SK-N-MC (cell line): ENCODE data around the gene MAGI1.

ENCODE experiments used
- DNase-seq: peaks from one replicate; pipeline ENCODE4 v3.0.0-alpha.2; 2011; ENCODE audit warnings: low read depth, low spot score
- H3K27ac ChIP-seq: fragments of 200-600 bp; sonication (generic); 2 replicates; pipeline ENCODE4 v1.5.1; 2016; ENCODE audit warnings: mixed run types
- H3K36me3 ChIP-seq: fragments of 200-600 bp; sonication (generic); 2 replicates; pipeline ENCODE4 v1.6.1; 2017; ENCODE audit warnings: antibody characterized with exemption, low read length, mixed read lengths; ENCODE audit not compliant: insufficient read depth
- H3K4me3 ChIP-seq: fragments of 200-600 bp; sonication (generic); 2 replicates; pipeline ENCODE4 v1.5.1; 2016
- H3K9ac ChIP-seq: fragments of 200-600 bp; sonication (generic); 2 replicates; pipeline ENCODE4 v1.8.0; 2017; ENCODE audit warnings: mixed run types, mixed read lengths; ENCODE audit not compliant: insufficient read length
- H3K9me3 ChIP-seq: fragments of 200-600 bp; sonication (generic); 2 replicates; pipeline ENCODE4 v1.6.1; 2017; ENCODE audit warnings: low read depth, mild to moderate bottlenecking, antibody characterized with exemption, low read length, moderate library complexity, mixed read lengths
- EZH2 ChIP-seq: fragments of 200-600 bp; sonication (generic); IDR thresholded peaks from one replicate; pipeline ENCODE4 v1.6.1; 2017; ENCODE audit warnings: antibody characterized with exemption
- FOXP2 ChIP-seq: optimal IDR thresholded peaks from 2 replicates; pipeline ENCODE3; 2011; ENCODE audit warnings: mild to moderate bottlenecking, moderate library complexity; ENCODE audit not compliant: insufficient read depth; ENCODE audit errors: extremely low read length, control extremely low read depth
- POLR2AphosphoS5 ChIP-seq: IDR thresholded peaks from 2 replicates; pipeline ENCODE4 v1.6.1; 2012; ENCODE audit warnings: mild to moderate bottlenecking, low read depth, low read length, borderline replicate concordance

MAGI1 gene

DNA sequence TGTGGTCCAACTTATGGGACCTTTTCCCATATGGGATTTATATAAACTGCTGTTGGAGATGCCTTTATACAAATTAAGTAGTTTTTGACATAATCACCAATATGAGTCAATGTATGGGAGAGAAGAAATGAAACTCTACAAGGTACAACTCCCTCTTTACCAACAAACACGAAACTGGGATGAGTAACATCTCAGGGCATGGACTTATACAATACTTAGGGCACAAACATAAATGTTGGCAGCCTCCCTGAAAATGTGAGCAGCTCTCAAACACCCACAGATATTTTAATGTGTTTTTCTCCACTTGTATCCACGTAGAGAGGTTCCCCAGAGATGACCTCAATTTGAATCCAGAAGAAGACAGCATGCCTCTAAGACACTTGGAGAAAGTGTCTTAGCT, 161.6 kb downstream of the MAGI1 start:
- Histone ChIP-seq H3K27ac (no peak overlapping the region), H3K36me3 (no peaks in the 10 kb centered on the region), H3K9ac (no peak overlapping the region), H3K4me3 (no peak overlapping the region), H3K9me3 (no peaks in the 10 kb centered on the region)
- TF ChIP-seq POLR2AphosphoS5 (no peak), FOXP2 (no peak), EZH2 (no peak)
- no peak for DNase-seq

DNA sequence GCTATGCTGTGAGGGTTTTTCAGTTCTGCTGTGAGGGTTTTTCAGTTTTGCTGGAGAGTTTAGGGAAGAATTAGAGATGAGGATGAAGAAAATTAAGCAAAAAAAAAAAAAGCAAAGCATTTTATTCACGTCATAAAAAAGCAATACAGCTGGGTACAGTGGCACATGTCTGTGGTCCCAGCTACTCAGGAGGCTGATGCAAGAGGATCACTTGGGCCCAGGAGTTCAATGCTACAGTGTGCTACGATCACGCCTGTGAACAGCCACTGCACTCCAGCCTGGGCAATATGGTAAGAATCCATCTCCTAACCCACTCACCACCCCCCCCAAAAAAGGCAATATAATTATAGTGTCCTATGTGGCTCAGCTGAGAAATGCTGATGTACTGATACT, 162.7 kb downstream of the MAGI1 start:
- H3K9me3 ChIP-seq, result no peaks in the 10 kb centered on the region
- TF ChIP-seq EZH2, result no peak
- TF ChIP-seq FOXP2, result no peak
- no peak for TF ChIP-seq POLR2AphosphoS5
- no peak overlapping the region for H3K27ac ChIP-seq
- no peak for DNase-seq
- no peaks in the 10 kb centered on the region for H3K36me3 ChIP-seq
- H3K9ac ChIP-seq, result no peak overlapping the region
- H3K4me3 ChIP-seq, result no peak overlapping the region

DNA sequence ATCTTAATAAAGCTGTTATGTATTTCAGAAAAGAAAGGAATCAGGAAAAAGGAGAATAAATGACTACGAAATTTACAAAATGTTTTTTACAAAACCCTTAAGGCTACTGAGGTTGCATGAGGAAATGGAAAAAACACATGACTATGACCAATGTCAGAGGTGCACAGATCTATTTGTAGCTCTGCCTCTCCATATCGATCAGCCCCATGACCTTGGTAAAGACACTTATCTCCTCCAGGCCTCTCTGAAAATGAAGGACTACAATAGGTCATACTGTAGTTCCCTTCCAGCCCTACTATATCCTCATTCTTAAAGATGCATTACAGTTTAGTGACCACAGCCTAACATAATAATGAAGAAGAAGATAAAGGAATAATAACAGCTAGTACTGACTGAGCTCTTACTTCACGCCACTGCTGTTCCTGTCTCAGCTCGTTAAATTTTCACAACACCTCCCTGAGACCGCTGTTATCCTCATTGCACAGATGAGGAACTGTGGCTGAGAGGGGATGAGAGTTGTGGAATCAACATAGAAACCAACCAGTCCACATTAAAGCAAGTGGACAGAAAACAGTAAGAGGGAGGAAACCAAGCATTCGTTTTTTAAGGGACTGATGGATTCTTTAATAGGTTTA, 163.2 kb downstream of the MAGI1 start:
- TF ChIP-seq EZH2 (no peak), POLR2AphosphoS5 (no peak)
- no peak for DNase-seq

DNA sequence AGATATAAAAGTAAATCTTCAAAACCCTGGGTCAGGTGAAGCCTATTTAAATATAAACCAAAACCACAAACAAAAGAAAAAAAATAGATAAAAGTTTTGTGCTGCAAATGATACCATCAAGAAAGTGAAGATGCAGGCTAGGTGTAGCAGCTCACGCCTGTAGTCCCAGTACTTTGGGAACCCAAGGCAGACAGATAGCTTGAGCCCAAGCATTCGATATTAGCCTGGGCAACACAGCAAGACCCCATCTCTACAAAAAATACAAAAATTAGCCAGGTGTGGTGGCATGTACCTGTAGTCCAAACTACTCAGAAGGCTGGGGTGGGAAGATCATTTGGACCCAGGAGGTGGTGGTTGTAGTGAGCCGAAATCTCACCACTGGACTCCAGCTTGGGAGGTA, 164.8 kb downstream of the MAGI1 start:
- Histone ChIP-seq H3K27ac (no peak overlapping the region), H3K36me3 (no peaks in the 10 kb centered on the region), H3K9me3 (no peaks in the 10 kb centered on the region), H3K9ac (no peak overlapping the region), H3K4me3 (no peak overlapping the region)
- no peak for DNase-seq
- TF ChIP-seq POLR2AphosphoS5 (no peak), FOXP2 (no peak), EZH2 (no peak)

More for the DNA sequence above, 163.2 kb downstream of the MAGI1 start:
- Histone ChIP-seq H3K27ac (no peak overlapping the region), H3K4me3 (no peak overlapping the region), H3K9ac (no peak overlapping the region), H3K9me3 (no peaks in the 10 kb centered on the region), H3K36me3 (no peaks in the 10 kb centered on the region)

DNA sequence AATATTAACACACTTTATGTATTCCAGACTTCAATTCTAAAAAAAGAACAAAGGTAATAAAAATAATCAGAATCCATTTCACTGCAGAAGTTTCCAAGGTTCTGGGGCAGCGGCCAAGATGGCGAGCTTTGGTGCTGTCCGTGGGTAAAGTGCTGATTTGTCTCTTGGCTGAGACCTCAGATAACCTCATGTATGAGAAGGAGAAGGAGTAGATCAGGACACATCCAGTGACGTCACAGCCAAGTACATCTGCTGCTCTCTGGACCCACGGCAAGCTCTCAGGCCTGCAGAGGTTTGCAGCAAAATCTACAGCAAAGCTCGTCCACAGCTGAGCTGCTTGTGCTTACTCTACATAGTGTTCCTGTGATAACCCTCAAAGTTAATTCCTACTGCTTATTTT, 165.7 kb downstream of the MAGI1 start:
- no peak overlapping the region for H3K9ac ChIP-seq
- H3K27ac ChIP-seq, result no peak overlapping the region
- no peak for TF ChIP-seq FOXP2
- TF ChIP-seq POLR2AphosphoS5, result no peak
- TF ChIP-seq EZH2, result no peak
- DNase-seq, result no peak
- no peak overlapping the region for H3K4me3 ChIP-seq
- H3K9me3 ChIP-seq, result no peaks in the 10 kb centered on the region
- H3K36me3 ChIP-seq, result no peaks in the 10 kb centered on the region

DNA sequence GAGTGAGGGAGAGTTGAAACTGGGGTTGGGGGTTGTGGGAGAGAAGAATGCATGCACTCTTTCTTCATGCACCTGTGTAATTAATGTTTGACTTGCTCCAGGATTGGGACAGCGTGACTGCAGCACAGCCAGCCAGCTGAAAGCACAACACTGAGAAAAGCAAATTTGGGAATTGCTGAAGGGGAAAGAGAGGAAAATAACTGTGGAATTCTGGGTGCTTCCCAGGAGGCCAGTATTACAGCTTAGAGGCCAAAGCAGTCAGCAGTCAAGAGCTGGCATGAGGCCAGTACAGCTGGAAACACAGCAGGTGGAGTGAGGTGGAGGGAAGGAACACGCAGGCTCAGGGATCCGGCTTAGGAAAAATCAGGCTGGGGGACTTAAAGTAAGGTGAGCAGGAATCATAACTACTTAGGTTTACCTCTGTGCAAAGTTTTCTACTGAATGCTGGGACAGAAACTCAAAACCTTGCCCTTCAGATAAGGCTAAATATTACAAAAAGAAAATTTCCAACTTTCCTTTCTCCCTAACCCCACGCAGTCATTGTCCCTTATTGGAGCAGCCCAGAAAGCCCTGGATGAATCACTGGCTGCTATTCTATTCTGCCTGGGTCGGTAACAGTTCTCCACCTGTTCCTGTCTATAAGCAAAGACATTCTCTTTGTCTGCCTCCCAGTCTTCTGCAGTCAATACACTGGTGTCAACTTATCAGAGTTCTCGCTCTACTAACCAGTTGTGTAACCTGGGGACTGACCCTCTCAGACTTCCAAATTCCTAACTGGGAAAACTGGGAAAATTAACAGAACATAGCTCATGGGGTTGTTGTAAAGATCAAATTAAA, 167.2 kb downstream of the MAGI1 start:
- TF ChIP-seq FOXP2, result no peak
- Histone ChIP-seq H3K27ac (no peak overlapping the region), H3K4me3 (no peak overlapping the region), H3K36me3 (no peaks in the 10 kb centered on the region), H3K9ac (no peak overlapping the region), H3K9me3 (no peaks in the 10 kb centered on the region)
- DNase-seq, result no peak

DNA sequence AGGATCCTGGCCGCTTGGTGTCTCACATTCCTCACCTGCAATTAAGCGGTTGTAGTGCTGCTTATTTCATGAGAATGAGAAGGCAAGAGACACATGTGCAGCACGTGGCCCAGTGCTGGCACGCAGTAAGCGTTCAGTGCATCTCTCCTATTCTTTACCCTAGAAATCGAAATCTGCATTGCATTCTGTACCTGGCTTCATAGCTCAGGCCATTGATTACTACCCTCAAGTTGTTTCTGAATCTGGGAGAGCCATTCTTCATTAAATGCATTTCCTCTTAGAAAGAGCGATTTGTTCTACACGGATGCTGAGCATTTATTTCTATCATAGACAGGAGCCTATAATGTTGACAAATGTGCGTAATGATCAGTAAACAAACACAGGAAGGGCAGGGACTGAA, 168.9 kb downstream of the MAGI1 start:
- no peaks in the 10 kb centered on the region for H3K36me3 ChIP-seq
- H3K4me3 ChIP-seq, result no peak overlapping the region
- H3K27ac ChIP-seq, result no peak overlapping the region
- no peak for DNase-seq
- TF ChIP-seq POLR2AphosphoS5 (no peak), EZH2 (no peak), FOXP2 (no peak)
- no peak overlapping the region for H3K9ac ChIP-seq
- no peaks in the 10 kb centered on the region for H3K9me3 ChIP-seq

DNA sequence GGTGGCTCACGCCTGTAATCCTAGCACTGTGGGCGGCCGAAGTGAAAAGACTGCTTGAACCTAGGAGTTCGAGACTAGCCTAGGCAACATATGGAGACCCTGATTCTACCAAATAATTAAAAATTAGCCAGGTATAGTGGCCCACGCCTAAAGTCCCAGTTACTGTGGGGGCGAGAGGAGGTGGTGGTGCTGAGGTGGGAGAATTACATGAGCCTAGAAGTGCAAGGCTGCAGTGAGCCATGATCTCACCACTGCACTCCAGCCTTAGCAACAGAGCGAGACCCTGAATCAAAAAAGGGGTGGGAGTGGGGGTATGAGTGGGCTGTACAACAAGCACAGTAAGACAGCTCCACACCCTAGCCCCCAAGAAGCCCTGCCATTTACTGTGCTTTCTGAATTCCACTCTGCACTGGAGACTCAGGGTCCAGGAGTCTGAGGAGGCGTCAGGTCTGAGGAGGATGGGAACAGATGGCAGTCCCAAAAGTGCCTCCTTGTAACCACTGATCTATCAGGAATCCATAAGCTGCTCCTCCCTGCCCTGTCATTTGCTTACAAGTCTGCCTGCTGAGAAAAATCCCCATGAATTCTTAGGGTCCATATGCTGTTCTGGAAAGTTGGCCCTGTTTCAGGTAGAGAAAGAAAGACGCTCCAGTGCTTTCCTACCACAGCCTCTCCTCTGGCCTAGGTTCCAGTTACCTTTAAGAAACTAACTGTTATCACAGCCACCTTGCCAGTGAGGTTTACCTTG, 171.1 kb downstream of the MAGI1 start:
- H3K4me3 ChIP-seq, result no peak overlapping the region
- no peak for DNase-seq
- H3K9ac ChIP-seq, result no peak overlapping the region
- H3K27ac ChIP-seq, result no peak overlapping the region
- TF ChIP-seq FOXP2 (no peak), EZH2 (no peak), POLR2AphosphoS5 (no peak)
- no peaks in the 10 kb centered on the region for H3K9me3 ChIP-seq
- no peaks in the 10 kb centered on the region for H3K36me3 ChIP-seq
